Stimulated activated CD8-positive, alpha-beta memory T cell treated with anti-CD3 and anti-CD28 coated beads, Interleukin-7, amount 100 ng/mL, for 1 hour (primary cell): ENCODE results near the gene EFCAB3.
A peak's percentile ranks its signal among the peaks of the same experiment; 100 is the strongest.
"Not testable (repeated sequence)": the region's sequence is repeated elsewhere in the genome, so short reads cannot be mapped to it uniquely, and the experiment has no call there.

Experiments
- DNase-seq, 2 donors: peaks; one replicate each; pipeline ENCODE4 v3.0.0-alpha.2; 2020; ENCODE audit warnings: low read depth in 2 of 2

The EFCAB3 gene

DNA sequence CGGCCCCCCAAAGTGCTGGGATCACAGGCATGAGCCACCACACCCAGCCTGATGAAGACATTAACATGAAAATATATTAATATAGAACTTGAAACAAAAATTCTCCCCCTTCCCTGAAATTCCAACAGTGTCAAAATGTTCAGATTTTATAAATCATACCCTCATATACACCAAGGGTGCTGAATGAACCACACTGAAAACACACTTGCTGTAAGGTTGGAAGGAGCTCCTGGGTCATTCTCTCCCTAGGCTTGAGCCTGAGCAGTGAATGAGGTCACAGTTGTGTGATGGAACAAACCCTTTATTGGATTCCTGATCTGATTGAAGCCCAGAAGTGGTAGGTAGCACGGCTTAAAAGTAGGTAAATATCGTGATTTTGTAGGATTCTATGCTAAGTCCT lies at the start of gene EFCAB3:
Gene EFCAB3 (plus strand): TSS at position 301 of the 400 bp plus-strand sequence. CDS start 2,427 bp downstream, outside the sequence.
- no peak for DNase-seq

- DNase-seq: no peak
Measured at GRCh38 chr17:62336527-62336926, 43.8 kb upstream of the EFCAB3 start.

DNA sequence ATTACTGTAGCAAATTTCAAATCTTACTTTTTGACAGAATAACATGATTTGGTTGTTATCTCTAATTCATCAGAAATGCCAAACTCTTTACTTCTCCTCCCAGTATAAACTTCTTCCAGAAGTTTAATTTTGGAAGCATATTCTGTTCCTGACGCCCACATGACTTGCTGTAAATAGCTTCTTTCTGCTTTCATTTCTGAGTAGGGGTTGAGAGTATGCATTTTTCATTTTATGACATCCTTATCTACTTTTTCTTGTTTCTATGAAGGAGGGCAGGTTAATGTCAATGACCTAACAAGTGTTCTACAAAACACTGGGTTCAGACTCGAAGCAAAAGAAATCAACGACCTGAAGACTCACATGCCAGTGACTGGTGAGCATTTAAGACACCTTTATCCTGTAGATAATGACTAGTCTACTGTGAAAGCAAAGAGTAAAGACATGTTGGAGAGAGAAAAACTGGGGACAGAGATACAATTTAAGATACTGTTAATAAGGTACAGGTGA lies 36.5 kb upstream of the EFCAB3 start:
- DNase-seq: no peak

DNA sequence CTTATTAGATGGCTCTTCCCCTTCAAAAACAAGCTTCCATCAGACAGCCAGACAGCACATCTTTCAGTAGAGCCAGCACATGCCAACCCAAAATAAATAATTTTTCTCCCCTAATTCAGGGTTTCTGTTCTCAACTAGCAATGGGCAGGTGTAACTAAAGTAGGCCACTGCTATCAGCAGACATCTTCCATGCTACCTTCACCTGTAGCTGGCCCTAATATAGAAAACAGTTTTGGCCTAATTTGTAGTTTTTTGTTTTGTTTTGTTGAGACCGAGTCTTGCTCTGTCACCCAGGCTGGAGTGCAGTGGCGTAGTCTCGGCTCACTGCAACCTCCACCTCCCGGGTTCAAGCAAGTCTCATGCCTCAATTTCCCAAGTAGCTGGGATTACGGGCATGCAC lies 29.2 kb upstream of the EFCAB3 start:
- DNase-seq: no peak

DNA sequence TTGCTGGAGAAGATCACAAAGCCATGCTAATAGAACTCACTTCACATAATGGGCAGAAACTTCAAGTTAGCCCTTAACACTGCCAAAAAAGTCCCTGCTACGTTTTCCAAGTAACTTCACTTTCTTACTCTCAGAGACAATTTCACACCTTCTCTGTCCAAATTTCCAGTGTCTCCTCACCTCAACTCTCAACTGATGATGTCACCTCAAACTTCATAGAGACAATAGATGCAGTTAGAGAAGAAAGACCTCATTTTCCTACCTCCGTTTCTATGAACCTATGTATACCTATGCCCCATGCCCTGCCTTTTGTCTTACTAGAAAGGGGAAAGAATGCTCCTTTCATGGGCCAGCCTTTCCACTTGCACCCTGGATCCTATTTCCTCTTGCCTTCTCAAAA lies 14.2 kb upstream of the EFCAB3 start:
- DNase-seq: no peak

DNA sequence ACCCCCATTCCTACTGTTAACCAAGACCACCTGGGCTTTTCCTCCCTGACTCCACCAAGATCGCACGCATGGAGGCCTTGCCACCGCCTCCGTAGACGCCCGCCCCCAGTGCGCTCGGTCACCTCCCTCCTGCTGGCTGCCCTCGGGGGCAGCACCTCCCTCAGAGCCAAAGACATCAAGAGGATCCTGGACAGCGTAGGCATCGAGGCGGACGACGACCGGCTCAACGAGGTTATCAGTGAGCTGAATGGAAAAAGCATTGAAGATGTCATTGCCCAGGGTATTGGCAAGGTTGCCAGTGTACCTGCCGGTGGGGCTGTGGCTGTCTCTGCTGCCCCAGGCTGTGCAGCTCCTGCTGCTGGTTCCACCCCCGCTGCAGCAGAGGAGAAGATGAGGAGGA lies 1.2 kb downstream of the EFCAB3 start:
- no peak for DNase-seq

- no peak for DNase-seq
Measured at GRCh38 chr17:62388856-62389255, 8.5 kb downstream of the EFCAB3 start.

DNA sequence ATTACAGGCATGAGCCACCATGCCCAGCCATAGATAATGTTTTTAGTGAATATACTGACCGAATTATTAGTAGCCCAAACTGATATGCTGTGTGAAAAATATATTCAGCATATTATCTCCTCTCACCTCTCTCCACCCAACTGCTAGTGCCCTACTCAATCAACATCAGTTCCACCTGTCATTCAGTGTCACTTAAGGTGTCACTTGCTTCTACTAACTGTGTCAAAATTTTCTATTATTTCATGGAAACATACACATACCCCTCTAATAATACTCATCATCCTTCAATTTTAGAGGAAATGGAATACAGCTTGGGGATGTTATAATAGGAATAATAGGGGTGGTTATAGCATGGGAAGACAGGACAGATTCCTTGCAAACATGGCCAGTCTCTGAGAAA lies 12.6 kb downstream of the EFCAB3 start:
- no peak for DNase-seq

DNA sequence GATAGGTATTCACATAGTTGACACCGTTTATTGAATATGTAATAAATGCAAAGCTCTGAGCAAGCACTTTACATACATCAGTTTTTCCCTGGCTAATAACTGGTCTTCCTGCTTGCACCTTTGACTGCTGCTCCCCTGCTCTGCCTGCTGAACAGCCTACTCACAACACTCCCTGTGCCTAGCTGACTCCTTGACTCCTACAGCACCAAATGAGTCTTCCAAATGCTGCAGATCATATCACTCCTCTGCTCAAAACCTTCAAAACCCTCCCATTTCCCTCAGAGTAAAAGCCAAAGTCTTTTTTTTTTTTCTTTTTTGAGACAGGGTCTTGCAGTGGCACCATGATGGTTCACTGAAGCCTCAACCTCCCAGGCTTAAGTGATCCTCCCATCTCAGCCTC lies 18.5 kb downstream of the EFCAB3 start:
- no peak for DNase-seq

DNA sequence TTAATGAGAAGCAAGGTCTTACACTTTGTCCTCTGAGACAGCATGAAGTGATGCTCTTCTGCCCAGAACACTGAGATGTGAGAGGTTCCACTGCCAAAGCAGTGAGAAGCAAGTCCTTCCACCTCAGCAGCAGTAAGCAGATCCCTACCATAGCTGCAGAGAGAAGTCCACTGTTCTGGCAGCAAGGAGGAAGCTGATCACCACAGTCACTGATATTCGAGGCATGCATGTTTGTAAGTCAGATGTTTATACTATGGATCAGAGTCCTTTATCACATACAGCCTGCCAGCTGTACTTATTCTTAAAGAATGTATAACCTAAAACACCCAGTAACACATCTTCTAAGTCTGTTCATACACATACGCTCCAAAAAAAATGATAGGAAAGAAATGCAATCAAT lies 25.1 kb downstream of the EFCAB3 start:
- no peak for DNase-seq

GRCh38 chr17:62413090-62413489 lies 32.7 kb downstream of the EFCAB3 start:
- DNase-seq: not testable (repeated sequence)

DNA sequence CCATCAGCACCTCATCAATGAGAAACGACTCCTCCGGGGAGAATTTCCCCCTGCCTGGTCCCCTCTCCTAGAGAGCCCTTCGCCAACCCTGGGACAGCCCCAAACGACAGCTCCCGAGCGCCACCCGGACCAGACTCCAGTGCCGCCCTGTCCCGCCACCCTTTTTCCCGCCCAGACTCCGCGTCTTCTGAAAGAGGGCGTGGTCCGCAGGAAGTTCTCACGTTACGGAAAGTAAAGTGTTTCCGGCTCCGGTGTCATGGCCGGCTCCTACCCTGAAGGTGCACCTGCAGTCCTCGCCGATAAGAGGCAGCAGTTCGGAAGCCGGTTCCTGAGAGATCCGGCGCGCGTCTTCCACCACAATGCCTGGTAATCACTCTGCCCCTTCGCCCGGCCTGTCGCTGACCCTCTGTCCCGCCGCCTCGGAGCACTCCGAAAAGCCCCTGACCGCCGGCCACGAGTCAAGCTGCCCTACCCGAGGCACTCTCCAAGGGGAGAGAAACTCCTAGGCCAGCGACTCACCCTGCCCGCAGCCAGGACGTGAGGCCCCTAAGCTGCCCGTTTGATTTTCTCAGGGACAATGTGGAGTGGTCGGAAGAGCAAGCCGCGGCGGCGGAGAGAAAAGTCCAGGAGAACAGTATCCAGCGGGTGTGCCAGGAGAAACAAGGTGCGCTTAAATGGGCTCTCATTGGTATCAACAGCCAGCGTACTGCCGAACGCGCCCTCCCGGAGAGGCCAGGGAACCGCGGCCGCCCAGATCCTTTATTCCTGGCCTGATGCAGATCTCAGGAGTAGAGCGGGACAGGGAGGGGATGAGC lies 43.5 kb downstream of the EFCAB3 start, which contains the start of gene METTL2A:
Gene METTL2A (plus strand): TSS at position 251 of the 815 bp plus-strand sequence. CDS start 6 bp downstream, at position 257.
- peak; percentile 59 to 60 for DNase-seq

DNA sequence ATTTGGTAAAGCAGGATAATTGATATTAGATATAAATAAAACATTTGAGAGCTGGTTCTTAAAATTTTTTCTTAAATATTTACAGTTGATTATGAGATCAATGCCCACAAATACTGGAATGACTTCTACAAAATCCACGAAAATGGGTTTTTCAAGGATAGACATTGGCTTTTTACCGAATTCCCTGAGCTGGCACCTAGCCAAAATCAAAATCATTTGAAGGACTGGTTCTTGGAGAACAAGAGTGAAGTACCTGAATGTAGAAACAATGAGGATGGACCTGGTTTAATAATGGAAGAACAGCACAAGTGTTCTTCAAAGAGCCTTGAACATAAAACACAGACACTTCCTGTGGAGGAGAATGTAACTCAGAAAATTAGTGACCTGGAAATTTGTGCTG lies 45.9 kb downstream of the EFCAB3 start:
- not testable (repeated sequence) for DNase-seq

DNA sequence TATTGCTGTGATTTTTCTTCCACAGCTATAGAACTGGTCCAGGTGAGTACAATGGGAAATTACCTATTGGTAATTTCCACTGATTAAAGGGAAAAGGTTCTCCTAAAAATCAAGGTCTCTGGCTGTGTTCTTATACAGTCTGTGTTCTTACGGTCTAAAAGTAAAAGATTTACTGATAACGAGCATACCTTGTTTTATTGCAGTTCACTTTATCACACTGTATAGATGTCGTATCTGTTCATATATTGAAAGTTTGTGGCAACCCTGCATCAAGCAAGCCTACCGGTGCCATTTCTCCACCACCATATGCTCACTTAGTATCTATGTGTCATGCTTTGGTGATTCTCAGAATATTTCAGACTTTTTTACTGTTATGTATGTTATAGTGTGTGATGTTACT lies 54.9 kb downstream of the EFCAB3 start:
- DNase-seq: not testable (repeated sequence)

DNA sequence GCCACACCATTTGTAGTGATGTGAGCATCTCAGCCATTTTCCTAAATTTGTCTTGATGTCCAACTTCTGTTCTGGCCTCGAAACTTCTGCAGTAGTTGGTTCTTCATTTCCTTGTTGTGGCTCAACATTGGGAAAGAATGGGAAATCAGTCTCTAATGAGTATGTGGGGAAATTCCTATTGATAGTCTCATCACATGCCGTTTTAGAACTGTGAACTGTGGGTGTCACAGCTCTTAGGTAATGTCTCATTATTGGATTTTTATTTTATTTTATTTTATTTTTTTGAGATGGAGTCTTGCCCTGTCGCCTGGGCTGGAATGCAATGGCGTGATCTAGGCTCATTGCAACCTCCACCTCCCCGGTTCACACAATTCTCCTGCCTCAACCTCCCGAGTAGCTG lies 60.8 kb downstream of the EFCAB3 start:
- not testable (repeated sequence) for DNase-seq

DNA sequence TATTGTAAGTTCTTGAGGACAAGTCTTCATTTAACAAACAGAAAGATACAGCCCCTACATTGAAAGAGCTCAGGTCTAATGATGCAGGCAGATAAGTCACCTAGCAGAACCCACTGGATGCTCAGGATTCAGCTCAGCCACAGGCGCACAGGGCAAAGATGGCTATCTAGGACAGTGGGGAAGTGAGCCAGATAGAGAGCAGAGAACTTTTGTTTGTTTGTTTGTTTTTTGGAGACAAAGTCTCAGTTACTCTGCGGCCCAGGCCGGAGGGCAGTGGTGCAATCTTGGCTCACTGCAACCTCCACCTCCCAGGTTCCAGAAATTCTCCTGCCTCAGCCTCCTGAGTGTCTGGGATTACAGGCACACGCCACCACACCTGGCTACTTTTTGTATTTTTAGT lies 63.7 kb downstream of the EFCAB3 start:
- DNase-seq: no peak

DNA sequence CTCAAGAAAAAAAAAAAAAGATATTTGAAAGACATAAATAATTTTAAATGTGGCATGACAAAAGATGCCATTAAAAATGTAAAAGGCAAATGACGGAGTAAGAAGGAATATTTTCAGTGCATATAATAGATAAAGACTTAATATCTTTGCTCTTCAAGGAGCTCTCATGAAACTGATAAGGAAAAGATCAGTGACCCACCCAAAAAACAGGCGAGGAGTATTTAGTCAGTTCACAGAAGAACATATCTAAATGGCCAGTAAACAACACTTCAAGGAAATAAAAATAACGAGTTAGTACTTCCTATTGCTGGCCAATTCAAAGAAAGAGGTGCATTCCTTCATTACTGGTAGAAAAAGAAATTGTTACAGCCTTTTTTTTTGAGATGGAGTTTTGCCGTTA lies 65.4 kb downstream of the EFCAB3 start:
- not testable (repeated sequence) for DNase-seq

GRCh38 chr17:62452195-62452594 lies 71.8 kb downstream of the EFCAB3 start:
- not testable (repeated sequence) for DNase-seq

DNA sequence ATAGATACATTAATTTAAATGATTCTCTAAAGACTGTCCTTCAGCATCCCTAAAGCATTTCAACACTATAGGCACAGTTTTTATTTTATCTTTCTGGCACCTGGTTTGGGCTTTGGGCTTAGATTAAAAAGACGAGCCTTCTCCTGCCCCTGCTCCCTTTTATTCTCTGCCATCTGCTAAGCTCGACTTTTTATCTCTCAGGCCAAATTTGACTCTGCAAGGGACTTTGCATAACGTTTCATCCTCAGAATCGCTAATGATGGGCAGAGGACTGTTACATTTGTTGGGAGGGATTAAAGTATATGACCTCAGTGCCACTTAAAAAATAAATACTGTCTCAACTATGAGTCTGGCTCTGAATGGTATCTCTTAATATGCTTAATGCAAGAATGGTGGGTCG lies 72.7 kb downstream of the EFCAB3 start:
- DNase-seq: not testable (repeated sequence)

GRCh38 chr17:62453656-62454055 lies 73.3 kb downstream of the EFCAB3 start:
- DNase-seq: not testable (repeated sequence)

GRCh38 chr17:62454111-62454510 lies 73.8 kb downstream of the EFCAB3 start:
- DNase-seq: not testable (repeated sequence)

DNA sequence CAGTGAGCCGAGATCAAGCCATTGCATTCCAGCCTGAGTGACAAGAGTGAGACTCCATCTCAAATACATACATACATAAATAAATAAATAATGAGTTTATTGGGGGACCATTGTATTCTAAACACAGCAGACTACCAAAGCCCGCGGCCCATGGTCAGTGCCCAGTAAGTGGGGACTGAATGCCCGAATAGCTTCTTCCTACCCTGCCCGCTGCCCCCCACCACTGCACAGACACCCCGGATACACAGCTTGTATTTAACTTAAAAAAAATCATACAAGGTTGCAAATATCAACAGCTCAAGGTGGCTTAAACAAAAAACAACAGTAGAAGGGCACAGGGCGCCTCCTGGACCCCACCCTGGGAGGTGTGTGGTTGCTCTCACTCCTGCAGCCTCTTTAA lies 75.7 kb downstream of the EFCAB3 start:
- no peak for DNase-seq

DNA sequence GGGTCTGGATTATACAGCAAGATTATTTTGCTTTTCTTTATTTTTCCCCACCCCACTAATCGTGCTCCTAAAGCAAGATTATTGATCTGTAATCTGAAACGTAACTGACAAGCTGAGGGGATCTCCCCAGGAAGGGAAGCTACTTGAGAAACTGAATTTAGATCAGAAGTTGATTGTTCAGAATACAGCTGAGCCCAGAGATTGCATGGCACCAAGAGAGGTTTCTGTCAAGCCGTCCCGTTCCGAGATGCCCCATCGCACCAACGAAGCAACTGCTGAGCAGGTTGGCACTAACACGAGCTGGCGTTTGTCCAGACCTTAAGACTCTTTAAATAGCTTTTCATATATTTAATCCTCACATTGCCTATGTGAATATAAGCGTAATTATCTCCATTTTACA lies 78.1 kb downstream of the EFCAB3 start:
- not testable (repeated sequence) for DNase-seq
